MCF 10A (cell line): Measurements from ENCODE around the gene PCDHA3. TPM values are rescaled to one million over a fixed set of nuclear protein-coding genes. Genes with fewer than 3 reads are reported as not detected.
"Not testable (repeated sequence)": the region's sequence is repeated elsewhere in the genome, so short reads cannot be mapped to it uniquely, and the experiment has no call there.

Source experiments
- BruUV-seq: library from RNA; stranded (reverse); fragments of 400-500 nt; replicated peaks from 2 replicates; lab custom pipeline; 2021; lab: Mats Ljungman, UMichigan
- CTCF ChIA-PET: fragments of 300-600 bp; sonication (Branson Sonifier 250); formaldehyde crosslinking; extraction: SDS; loops from one replicate; lab custom pipeline; 2021; ENCODE audit warnings: antibody characterized with exemption, inconsistent platforms; lab: Yijun Ruan, JAX
- POLR2A ChIA-PET: fragments of 300-600, 350-650 bp; sonication (Branson Sonifier 250); formaldehyde crosslinking; extraction: SDS; loops from one replicate; lab custom pipeline; 2020; ENCODE audit warnings: antibody characterized with exemption, inconsistent platforms; lab: Yijun Ruan, JAX
- DNase-seq: peaks from one replicate; pipeline ENCODE4 v3.0.0-alpha.2; 2018; ENCODE audit not compliant: unreplicated experiment
- H3K27ac Mint-ChIP-seq: one replicate; pipeline ENCODE4 v1.8.0; 2022; ENCODE audit warnings: mild to moderate bottlenecking, low read depth, mixed read lengths; ENCODE audit not compliant: unreplicated experiment
- H3K27me3 Mint-ChIP-seq: one replicate; pipeline ENCODE4 v1.8.0; 2022; ENCODE audit warnings: mixed read lengths; ENCODE audit not compliant: insufficient read depth, unreplicated experiment
- H3K36me3 Mint-ChIP-seq: one replicate; pipeline ENCODE4 v1.8.0; 2022; ENCODE audit warnings: mild to moderate bottlenecking, moderate library complexity, mixed read lengths; ENCODE audit not compliant: insufficient read depth, unreplicated experiment
- H3K4me1 Mint-ChIP-seq: one replicate; pipeline ENCODE4 v1.8.0; 2022; ENCODE audit warnings: mixed read lengths; ENCODE audit not compliant: insufficient read depth, unreplicated experiment
- H3K4me3 Mint-ChIP-seq: one replicate; pipeline ENCODE4 v1.8.0; 2022; ENCODE audit warnings: mild to moderate bottlenecking, moderate library complexity, mixed read lengths; ENCODE audit not compliant: unreplicated experiment
- H3K9me3 Mint-ChIP-seq: one replicate; pipeline ENCODE4 v1.8.0; 2022; ENCODE audit warnings: mixed read lengths; ENCODE audit not compliant: unreplicated experiment
- intact Hi-C: fragments of 100-400 bp; cut with micrococcal nuclease; formaldehyde crosslinking; loops from 2 replicates; pipeline ENCODE4 v1.14.1; 2022
- total RNA-seq: library from RNA; stranded (reverse); gene quantifications from 2 replicates; pipeline ENCODE4 v1.2.3, GENCODE V29; 2022
- TF ChIP-seq, protein P1 (sequence below): fragments of 200-600 bp; IDR thresholded peaks from one replicate; pipeline ENCODE4 v1.8.0; 2022; ENCODE audit warnings: antibody characterized with exemption, mild to moderate bottlenecking; ENCODE audit not compliant: unreplicated experiment

PCDHA3 gene
- total RNA-seq, 1 experiment from 2014 or later = not detected

DNA sequence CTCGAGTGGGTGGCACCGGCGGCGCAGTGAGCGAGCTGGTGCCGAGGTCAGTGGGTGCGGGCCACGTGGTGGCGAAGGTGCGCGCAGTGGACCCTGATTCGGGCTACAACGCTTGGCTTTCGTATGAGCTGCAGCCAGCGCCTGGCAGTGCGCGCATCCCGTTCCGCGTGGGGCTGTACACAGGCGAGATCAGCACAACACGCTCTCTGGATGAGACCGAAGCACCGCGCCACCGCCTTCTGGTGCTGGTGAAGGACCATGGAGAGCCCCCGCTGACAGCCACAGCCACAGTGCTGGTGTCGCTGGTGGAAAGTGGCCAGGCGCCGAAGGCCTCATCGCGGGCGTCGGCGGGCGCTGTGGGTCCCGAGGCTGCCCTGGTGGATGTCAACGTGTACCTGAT lies 22.6 kb downstream of the PCDHA3 start:
- Mint-ChIP-seq H3K4me1 (no peaks in the 10 kb centered on the region), H3K27ac (no peak overlapping the region), H3K4me3 (no peak overlapping the region), H3K9me3 (no peaks in the 10 kb centered on the region), H3K27me3 (no peaks in the 10 kb centered on the region), H3K36me3 (peaks cover 5% of the 10 kb centered on the region)
- ChIA-PET CTCF (no interaction called here), POLR2A (no interaction called here)
- BruUV-seq = no TSS peak
- TF ChIP-seq, protein P1, sequence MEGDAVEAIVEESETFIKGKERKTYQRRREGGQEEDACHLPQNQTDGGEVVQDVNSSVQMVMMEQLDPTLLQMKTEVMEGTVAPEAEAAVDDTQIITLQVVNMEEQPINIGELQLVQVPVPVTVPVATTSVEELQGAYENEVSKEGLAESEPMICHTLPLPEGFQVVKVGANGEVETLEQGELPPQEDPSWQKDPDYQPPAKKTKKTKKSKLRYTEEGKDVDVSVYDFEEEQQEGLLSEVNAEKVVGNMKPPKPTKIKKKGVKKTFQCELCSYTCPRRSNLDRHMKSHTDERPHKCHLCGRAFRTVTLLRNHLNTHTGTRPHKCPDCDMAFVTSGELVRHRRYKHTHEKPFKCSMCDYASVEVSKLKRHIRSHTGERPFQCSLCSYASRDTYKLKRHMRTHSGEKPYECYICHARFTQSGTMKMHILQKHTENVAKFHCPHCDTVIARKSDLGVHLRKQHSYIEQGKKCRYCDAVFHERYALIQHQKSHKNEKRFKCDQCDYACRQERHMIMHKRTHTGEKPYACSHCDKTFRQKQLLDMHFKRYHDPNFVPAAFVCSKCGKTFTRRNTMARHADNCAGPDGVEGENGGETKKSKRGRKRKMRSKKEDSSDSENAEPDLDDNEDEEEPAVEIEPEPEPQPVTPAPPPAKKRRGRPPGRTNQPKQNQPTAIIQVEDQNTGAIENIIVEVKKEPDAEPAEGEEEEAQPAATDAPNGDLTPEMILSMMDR = no peak
- DNase-seq = no peak
- intact Hi-C loops = no loop called here

DNA sequence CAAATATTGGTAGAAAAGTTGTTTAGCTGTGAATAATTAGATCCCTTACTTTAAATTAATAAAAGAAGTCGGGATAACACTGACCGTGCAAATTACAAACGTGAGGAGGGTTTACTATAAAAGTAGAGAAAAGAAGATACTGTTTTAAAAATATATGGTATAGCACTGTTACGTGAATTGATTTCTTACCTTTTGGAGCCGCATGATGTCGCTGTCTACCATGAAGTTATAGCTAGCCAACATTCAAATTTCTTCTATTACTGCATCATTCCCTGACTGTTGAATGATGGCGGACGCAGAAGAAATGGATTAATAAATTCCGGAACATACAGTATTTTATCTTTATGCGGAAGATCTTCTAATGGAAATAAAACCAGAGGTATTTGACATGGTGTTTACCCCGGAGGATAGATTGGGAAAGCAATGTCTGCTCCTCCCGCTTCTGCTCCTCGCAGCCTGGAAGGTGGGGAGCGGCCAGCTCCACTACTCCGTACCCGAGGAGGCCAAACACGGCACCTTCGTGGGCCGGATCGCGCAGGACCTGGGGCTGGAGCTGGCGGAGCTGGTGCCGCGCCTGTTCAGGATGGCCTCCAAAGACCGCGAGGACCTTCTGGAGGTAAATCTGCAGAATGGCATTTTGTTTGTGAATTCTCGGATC lies 27.0 kb downstream of the PCDHA3 start, which contains the start of gene PCDHA6:
Gene PCDHA6, plus strand, starts transcription at position 257 of the 658 bp plus-strand sequence. Its CDS starts 132 bp downstream, at position 389.
- Mint-ChIP-seq H3K27me3 (no peaks in the 10 kb centered on the region), H3K27ac (no peak within 1 kb of the TSS), H3K4me1 (no peaks in the 10 kb centered on the region), H3K4me3 (peak within 1 kb of the TSS; percentile 81), H3K36me3 (peaks cover 5% of the 10 kb centered on the region), H3K9me3 (peaks cover 4% of the 10 kb centered on the region)
- DNase-seq = peak; percentile 48
- ChIA-PET POLR2A (interaction anchor here (1.2 to 2.6 kb wide), 3 partner anchors 20 to 221 kb away, joined by 3 to 19 read pairs (median 8); no protein-coding TSS in a partner anchor), CTCF (interaction anchor here (0.6 to 3.8 kb wide), 10 partner anchors 9 to 773 kb away, joined by 3 to 27 read pairs (median 4); partner anchors contain the start of gene PCDHA4)
- TSS peak; percentile 39 for BruUV-seq
- intact Hi-C loops = loop anchor here (1.0 kb wide), 1 partner anchor 213 kb away; no protein-coding TSS in a partner anchor
- TF ChIP-seq, protein P1 = peak; percentile 37

- peaks cover 5% of the 10 kb centered on the region for H3K36me3 Mint-ChIP-seq
- no peaks in the 10 kb centered on the region for H3K27me3 Mint-ChIP-seq
- no peak overlapping the region for H3K27ac Mint-ChIP-seq
- H3K4me3 Mint-ChIP-seq = peak overlapping the region; percentile 81
- intact Hi-C loops = no loop called here
- H3K4me1 Mint-ChIP-seq = no peaks in the 10 kb centered on the region
- ChIA-PET CTCF (interaction anchor here (0.8 to 3.8 kb wide), 7 partner anchors 10 to 735 kb away, joined by 3 to 27 read pairs (median 5); partner anchors contain the start of gene PCDHA4), POLR2A (interaction anchor here (1.2 to 2.6 kb wide), 3 partner anchors 21 to 221 kb away, joined by 3 to 19 read pairs (median 8); no protein-coding TSS in a partner anchor)
- peaks cover 9% of the 10 kb centered on the region for H3K9me3 Mint-ChIP-seq
- BruUV-seq = no TSS peak
- TF ChIP-seq, protein P1 = peak; percentile 15
- peak; percentile 8 for DNase-seq
Observed at GRCh38 chr5:140828362-140828737, 27.5 kb downstream of the PCDHA3 start.

GRCh38 chr5:140829511-140830501 lies 28.9 kb downstream of the PCDHA3 start:
- H3K9me3 Mint-ChIP-seq, H3K36me3 Mint-ChIP-seq, BruUV-seq, intact Hi-C loops, H3K27me3 Mint-ChIP-seq, H3K4me3 Mint-ChIP-seq, POLR2A ChIA-PET, H3K27ac Mint-ChIP-seq, DNase-seq, H3K4me1 Mint-ChIP-seq: not testable (repeated sequence)
- CTCF ChIA-PET = interaction anchor here (2.3 kb wide), 1 partner anchor 23 kb away, joined by 15 read pairs; the partner anchor contains the start of gene PCDHA4
